IMR-90 (cell line): ENCODE data around the gene NKAP.

Experiments used
- CTCF ChIP-seq: conservative IDR thresholded peaks from 2 replicates; pipeline ENCODE4 v1.5.1; 2012; ENCODE audit warnings: mild to moderate bottlenecking, low read depth, low read length, improper control_type of control experiment
- SMC3 ChIP-seq: fragments of 150-350 bp; IDR thresholded peaks from 2 replicates; pipeline ENCODE4 v1.6.1; 2016; ENCODE audit warnings: low read depth, mild to moderate bottlenecking, antibody characterized with exemption, low read length, moderate library complexity

GRCh38 chrX:119983494-119983893 lies 39.9 kb upstream of the NKAP start:
- TF ChIP-seq CTCF (no peak), SMC3 (no peak)
